ENCODE data around the gene ZNF618.
A peak's percentile ranks its signal among the peaks of the same experiment; 100 is the strongest.

Gene ZNF618

GRCh38 chr9:113962396-113962795 is 86.3 kb downstream of the ZNF618 start:
- DNase-seq, result no peak

GRCh38 chr9:113963017-113963620 is 87.0 kb downstream of the ZNF618 start:
- DNase-seq, result peak; percentile 9

GRCh38 chr9:113963696-113964494 is 87.8 kb downstream of the ZNF618 start:
- no peak for DNase-seq

- DNase-seq, result no peak
Observed at GRCh38 chr9:113964495-113965170, 88.5 kb downstream of the ZNF618 start.

- DNase-seq, result no peak
Observed at GRCh38 chr9:113966394-113966793, 90.3 kb downstream of the ZNF618 start.

GRCh38 chr9:113967380-113967779 is 91.3 kb downstream of the ZNF618 start:
- DNase-seq, result no peak

- no peak for DNase-seq
Observed at GRCh38 chr9:113969343-113969742, 93.2 kb downstream of the ZNF618 start.

GRCh38 chr9:113973226-113973625 is 97.1 kb downstream of the ZNF618 start:
- no peak for DNase-seq

- DNase-seq, result no peak
Observed at GRCh38 chr9:113973963-113974413, 97.9 kb downstream of the ZNF618 start.

GRCh38 chr9:113976915-113977314 is 100.8 kb downstream of the ZNF618 start:
- no peak for DNase-seq

- DNase-seq, result no peak
Observed at GRCh38 chr9:113978725-113979342, 102.7 kb downstream of the ZNF618 start.

- DNase-seq, result no peak
Observed at GRCh38 chr9:113979343-113980127, 103.4 kb downstream of the ZNF618 start.

GRCh38 chr9:113984639-113985380 is 108.7 kb downstream of the ZNF618 start:
- no peak for DNase-seq

GRCh38 chr9:113985968-113986585 is 110.0 kb downstream of the ZNF618 start:
- no peak for DNase-seq

GRCh38 chr9:113986931-113987330 is 110.8 kb downstream of the ZNF618 start:
- DNase-seq, result no peak

GRCh38 chr9:113987526-113987925 is 111.4 kb downstream of the ZNF618 start:
- no peak for DNase-seq

- DNase-seq, result no peak
Observed at GRCh38 chr9:113988385-113989016, 112.4 kb downstream of the ZNF618 start.

GRCh38 chr9:113989017-113989713 is 113.1 kb downstream of the ZNF618 start:
- no peak for DNase-seq

- no peak for DNase-seq
Observed at GRCh38 chr9:113989714-113990569, 113.8 kb downstream of the ZNF618 start.
